Stomach (tissue), 9 donors: ENCODE data around the gene ZNF846. TPM values are rescaled to one million over a fixed set of nuclear protein-coding genes. Genes with fewer than 3 reads are reported as not detected.

Experiments used
- DNase-seq, 2 donors: peaks; one replicate each; pipeline versions ENCODE4 v3.0.0 to v3.0.0-alpha.2; 2013 to 2019
- H3K27ac ChIP-seq, 5 donors: fragments of 200-600 bp in 4 of 5; sonication (generic) in 4 of 5; one replicate each; pipeline ENCODE4 v1.5.1; 2013 to 2019; ENCODE audit warnings: mild to moderate bottlenecking in 1 of 5, moderate library complexity in 1 of 5
- H3K27me3 ChIP-seq, 3 donors: fragments of 200-600 bp; sonication (generic); one replicate each; pipeline ENCODE4 v1.5.1; 2017 to 2019; ENCODE audit warnings: mixed run types in 1 of 3
- H3K36me3 ChIP-seq, 4 donors: fragments of 200-600 bp; sonication (generic); 1 replicate in 3 of 4; 2 replicates in 1 of 4; pipeline ENCODE4 v1.5.1; 2016 to 2019
- H3K4me1 ChIP-seq, 4 donors: fragments of 200-600 bp; sonication (generic); one replicate each; pipeline ENCODE4 v1.5.1; 2016 to 2019
- H3K4me3 ChIP-seq, 4 donors: fragments of 200-600 bp; sonication (generic) in 3 of 4; one replicate each; pipeline ENCODE4 v1.5.1; 2016 to 2019; ENCODE audit warnings: mild to moderate bottlenecking in 1 of 4
- H3K9me3 ChIP-seq, 4 donors: fragments of 200-600 bp; sonication (generic); one replicate each; pipeline ENCODE4 v1.5.1; 2016 to 2019
- EP300 ChIP-seq: sonication (generic); formaldehyde crosslinking; IDR thresholded peaks from one replicate; pipeline ENCODE4 v1.6.1; 2017; ENCODE audit warnings: antibody characterized with exemption
- POLR2A ChIP-seq, 4 donors: fragments of 450-650 bp; IDR thresholded peaks; one replicate each; pipeline ENCODE4 v1.6.1; 2016; ENCODE audit warnings: antibody characterized with exemption in 4 of 4, control low read depth in 2 of 4, mild to moderate bottlenecking in 1 of 4, moderate library complexity in 1 of 4
- POLR2AphosphoS5 ChIP-seq, 3 donors: sonication (generic); formaldehyde crosslinking; IDR thresholded peaks; one replicate each; pipeline ENCODE4 v1.6.1; 2016; ENCODE audit warnings: antibody characterized with exemption in 3 of 3
- WGBS, 5 donors: extraction: QIAGEN DNeasy Blood & Tissue Kit in 3 of 5; methylation state at CpG; one replicate each; pipeline versions ENCODE4 v1.1.5 to v1.1.7; 2013 to 2018; 5-methylcytosine and 5-hydroxymethylcytosine counted together
- intact Hi-C: fragments of 100-400 bp; cut with DNase I; formaldehyde crosslinking; loops from one replicate; pipeline ENCODE4 v1.15.1; 2023; ENCODE audit warnings: low total_unique reads
- polyA plus RNA-seq, 3 donors: library from polyadenylated mRNA; stranded (reverse); fragments of 200-250 nt; gene quantifications; one replicate each; pipeline ENCODE4 v1.2.3, GENCODE V29; 2013
- total RNA-seq, 5 donors: library from RNA; depleted of rRNA; stranded (reverse); fragments of >200 nt; gene quantifications; one replicate each; pipeline versions ENCODE4 v1.1.0 to v1.2.3, GENCODE V29; 2014 to 2016
- TF ChIP-seq, protein P1 (sequence below), 7 experiments: fragments of 450-650 bp in 4 of 7; fragments of 200-600 bp in 3 of 7; sonication (generic) in 3 of 7; IDR thresholded peaks; one replicate each; pipeline ENCODE4 v1.5.1; 2016 to 2019; ENCODE audit warnings: antibody characterized with exemption in 7 of 7, control low read depth in 2 of 7, mild to moderate bottlenecking in 1 of 7
- donor health status: healthy with polysubstance abuse.
- donor health status: Bipolar disorder and iron deficiency.
- donor health status: healthy.

ZNF846 gene
- total and polyA plus RNA-seq, 8 donors: 1.3 to 22.4 (median 6.4) TPM

DNA sequence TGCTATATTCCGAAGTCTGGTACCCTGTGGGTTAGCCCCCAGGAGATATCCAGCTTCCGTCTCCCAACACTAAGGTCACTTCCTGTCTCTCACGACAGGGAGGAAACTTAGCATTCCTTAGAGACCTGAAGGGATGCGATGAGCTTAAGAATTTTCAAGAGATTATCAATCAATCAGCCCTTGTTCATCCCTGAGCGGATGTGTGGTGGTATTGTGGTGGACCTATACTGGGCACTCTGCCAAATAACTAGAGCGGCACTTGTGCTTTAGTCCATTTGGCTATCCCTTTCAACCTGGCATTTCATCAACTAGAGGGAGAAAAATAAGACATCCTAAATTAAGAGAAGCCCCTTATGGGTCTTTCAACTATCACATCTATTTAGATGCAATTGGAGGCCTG is 62.7 kb downstream of the ZNF846 start:
- intact Hi-C loops: no loop called here
- TF ChIP-seq POLR2A (IDR thresholded peaks at IDR 0.05): no peak
- TF ChIP-seq, protein P1, sequence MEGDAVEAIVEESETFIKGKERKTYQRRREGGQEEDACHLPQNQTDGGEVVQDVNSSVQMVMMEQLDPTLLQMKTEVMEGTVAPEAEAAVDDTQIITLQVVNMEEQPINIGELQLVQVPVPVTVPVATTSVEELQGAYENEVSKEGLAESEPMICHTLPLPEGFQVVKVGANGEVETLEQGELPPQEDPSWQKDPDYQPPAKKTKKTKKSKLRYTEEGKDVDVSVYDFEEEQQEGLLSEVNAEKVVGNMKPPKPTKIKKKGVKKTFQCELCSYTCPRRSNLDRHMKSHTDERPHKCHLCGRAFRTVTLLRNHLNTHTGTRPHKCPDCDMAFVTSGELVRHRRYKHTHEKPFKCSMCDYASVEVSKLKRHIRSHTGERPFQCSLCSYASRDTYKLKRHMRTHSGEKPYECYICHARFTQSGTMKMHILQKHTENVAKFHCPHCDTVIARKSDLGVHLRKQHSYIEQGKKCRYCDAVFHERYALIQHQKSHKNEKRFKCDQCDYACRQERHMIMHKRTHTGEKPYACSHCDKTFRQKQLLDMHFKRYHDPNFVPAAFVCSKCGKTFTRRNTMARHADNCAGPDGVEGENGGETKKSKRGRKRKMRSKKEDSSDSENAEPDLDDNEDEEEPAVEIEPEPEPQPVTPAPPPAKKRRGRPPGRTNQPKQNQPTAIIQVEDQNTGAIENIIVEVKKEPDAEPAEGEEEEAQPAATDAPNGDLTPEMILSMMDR (IDR thresholded peaks at IDR 0.05): no peak
- no peak for TF ChIP-seq POLR2AphosphoS5 (IDR thresholded peaks at IDR 0.05)
- no peak for TF ChIP-seq EP300
- WGBS, 5 donors: 75 to 88% (median 83%) methylated on average over 6 of the region's 6 CpGs
- no peaks in the 10 kb centered on the region for H3K4me1 ChIP-seq
- DNase-seq: no peak
- no peaks in the 10 kb centered on the region for H3K27me3 ChIP-seq
- H3K36me3 ChIP-seq: no peaks in the 10 kb centered on the region
- H3K4me3 ChIP-seq: no peak overlapping the region
- no peak overlapping the region for H3K27ac ChIP-seq
- H3K9me3 ChIP-seq: peaks cover 0 to 26% (median 11%) of the 10 kb centered on the region in 4 donors

DNA sequence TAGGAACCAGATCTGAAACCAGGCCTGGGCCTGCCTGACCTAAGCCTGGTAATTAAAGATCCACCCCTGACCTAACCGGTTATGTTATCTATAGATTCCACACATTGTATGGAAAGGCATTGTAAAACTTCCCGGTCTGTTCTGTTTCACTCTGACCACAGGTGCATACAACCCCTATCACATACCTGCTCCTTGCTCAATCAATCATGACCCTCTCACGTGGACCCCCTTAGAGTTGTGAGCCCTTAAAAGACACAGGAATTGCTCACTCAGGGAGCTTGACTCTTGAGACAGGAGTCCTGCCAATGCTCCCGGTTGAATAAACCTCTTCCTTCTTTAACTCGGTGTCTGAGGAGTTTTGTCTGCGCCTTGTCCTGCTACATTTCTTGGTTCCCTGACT is 66.4 kb downstream of the ZNF846 start:
- H3K27me3 ChIP-seq: no peaks in the 10 kb centered on the region
- no peaks in the 10 kb centered on the region for H3K36me3 ChIP-seq
- intact Hi-C loops: no loop called here
- no peak overlapping the region for H3K27ac ChIP-seq
- H3K9me3 ChIP-seq: peaks cover 0 to 35% (median 14%) of the 10 kb centered on the region in 4 donors
- TF ChIP-seq EP300 (no peak), POLR2AphosphoS5 (IDR thresholded peaks at IDR 0.05) (no peak), POLR2A (IDR thresholded peaks at IDR 0.05) (no peak)
- TF ChIP-seq, protein P1 (IDR thresholded peaks at IDR 0.05): no peak
- WGBS, 5 donors: 52 to 75% (median 72%) methylated on average over 6 of the region's 6 CpGs
- H3K4me3 ChIP-seq: no peak overlapping the region
- no peaks in the 10 kb centered on the region for H3K4me1 ChIP-seq
- no peak for DNase-seq

Other genes with a start within 250 kb of the ZNF846 start
- 10 to 100 TPM in 1 of 5 donors, 1 to 10 TPM in 4; 1.4 to 22.2 (median 5.8) TPM for gene ZNF426, start 230.1 kb downstream of the ZNF846 start, total RNA-seq
- gene ZNF426, start 230.1 kb downstream of the ZNF846 start, polyA plus RNA-seq: 1 to 10 TPM; 2.0 to 3.2 (median 2.3) TPM
- 10 to 100 TPM in 4 of 5 donors, 1 to 10 TPM in 1; 4.1 to 72.4 (median 27.4) TPM for gene ZNF121, start 184.2 kb downstream of the ZNF846 start, total RNA-seq
- gene ZNF121, start 184.2 kb downstream of the ZNF846 start, polyA plus RNA-seq: 1 to 10 TPM; 1.8 to 6.2 (median 2.8) TPM
- 10 to 100 TPM in 3 of 5 donors, 1 to 10 TPM in 2; 7.0 to 47.9 (median 18.7) TPM for gene ZNF561, start 147.5 kb downstream of the ZNF846 start, total RNA-seq
- 10 to 100 TPM; 11.6 to 24.7 (median 20.2) TPM for gene ZNF561, start 147.5 kb downstream of the ZNF846 start, polyA plus RNA-seq
- gene ZNF562, start 93.6 kb downstream of the ZNF846 start, total RNA-seq: 10 to 100 TPM; 16.5 to 45.9 (median 20.4) TPM
- 1 to 10 TPM; 3.4 to 7.5 (median 5.7) TPM for gene ZNF562, start 93.6 kb downstream of the ZNF846 start, polyA plus RNA-seq
- gene FBXL12, start 50.3 kb upstream of the ZNF846 start, total RNA-seq: 100 to 1,000 TPM in 1 of 5 donors, 10 to 100 TPM in 4; 11.1 to 185 (median 29.0) TPM
- 10 to 100 TPM; 12.3 to 18.3 (median 17.4) TPM for gene FBXL12, start 50.3 kb upstream of the ZNF846 start, polyA plus RNA-seq
- 100 to 1,000 TPM in 3 of 5 donors, 10 to 100 TPM in 2; 11.3 to 213 (median 124) TPM for gene UBL5, start 59.2 kb upstream of the ZNF846 start, total RNA-seq
- gene UBL5, start 59.2 kb upstream of the ZNF846 start, polyA plus RNA-seq: 100 to 1,000 TPM; 864 to 962 (median 934) TPM
- 100 to 1,000 TPM in 1 of 5 donors, 10 to 100 TPM in 4; 24.2 to 101 (median 41.1) TPM for gene PIN1, start 66.6 kb upstream of the ZNF846 start, total RNA-seq
- gene PIN1, start 66.6 kb upstream of the ZNF846 start, polyA plus RNA-seq: 100 to 1,000 TPM in 1 of 3 donors, 10 to 100 TPM in 2; 94.1 to 105 (median 96.6) TPM
- 10 to 100 TPM in 2 of 5 donors, 1 to 10 TPM in 1, not detected in 2; 8.5 to 15.4 (median 11.0) TPM for gene OLFM2, start 167.8 kb upstream of the ZNF846 start, total RNA-seq
- 1 to 10 TPM; 1.7 to 3.4 (median 1.7) TPM for gene OLFM2, start 167.8 kb upstream of the ZNF846 start, polyA plus RNA-seq
- 10 to 100 TPM in 2 of 5 donors, 1 to 10 TPM in 2, under 1 TPM in 1; 0.58 to 25.5 (median 8.7) TPM for gene COL5A3, start 241.8 kb upstream of the ZNF846 start, total RNA-seq
- gene COL5A3, start 241.8 kb upstream of the ZNF846 start, polyA plus RNA-seq: 1 to 10 TPM; 2.0 to 5.2 (median 4.0) TPM
- gene RDH8, start 244.7 kb upstream of the ZNF846 start, total RNA-seq: not detected
- gene RDH8, start 244.7 kb upstream of the ZNF846 start, polyA plus RNA-seq: not detected